ENCODE results near the gene PLGRKT. TPM values are rescaled to one million over a fixed set of nuclear protein-coding genes. Genes with fewer than 3 reads are reported as not detected.

PLGRKT gene
- total RNA-seq, 1 experiment from 2014 or later, result 19.2 TPM

DNA sequence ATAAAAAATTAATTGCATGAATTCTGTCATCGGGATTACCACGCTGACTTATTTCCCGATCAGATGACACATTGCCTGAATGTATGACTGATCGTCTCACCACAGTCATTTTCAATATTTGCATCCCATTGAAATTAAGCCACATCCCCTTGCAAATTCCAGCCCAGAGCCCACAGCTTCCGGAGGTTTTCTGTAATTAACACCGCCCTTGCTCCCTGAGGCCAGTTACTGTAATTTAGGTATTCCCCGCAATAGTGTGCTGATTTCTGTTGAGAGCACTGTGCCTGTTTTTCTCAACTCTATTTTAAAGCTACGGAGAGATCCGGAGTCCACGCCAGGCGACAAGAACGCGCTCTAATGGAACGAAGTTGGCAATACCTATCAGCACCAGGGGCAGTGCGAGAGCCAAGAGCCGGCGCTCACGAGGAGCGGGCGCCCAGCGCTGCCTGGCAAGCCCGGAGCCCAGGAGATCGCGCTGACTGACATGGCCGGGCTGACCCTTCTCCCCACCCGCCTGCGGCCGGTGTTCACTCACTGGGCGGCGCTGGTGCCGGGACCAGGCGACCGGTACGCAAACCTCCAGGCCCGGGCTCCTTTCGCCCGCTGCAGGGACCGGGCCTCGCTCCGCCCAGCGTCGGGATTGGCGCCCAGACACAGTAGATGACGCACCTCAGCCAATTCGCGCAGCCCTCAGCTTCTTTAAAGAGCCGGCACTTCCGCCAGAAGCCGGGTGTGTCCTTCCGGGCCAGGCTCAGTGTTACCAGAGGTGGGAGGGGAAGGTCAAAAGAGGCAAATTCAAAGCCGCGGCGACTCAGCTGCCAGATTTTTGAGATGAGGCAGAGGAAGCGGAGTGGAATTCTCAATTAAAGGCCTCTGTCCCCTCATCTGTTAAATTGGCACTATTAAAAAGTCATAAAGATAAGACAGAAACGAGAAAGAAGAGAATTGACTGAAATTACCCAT lies at the start of gene PLGRKT (continued):
- TF ChIP-seq, protein P1, sequence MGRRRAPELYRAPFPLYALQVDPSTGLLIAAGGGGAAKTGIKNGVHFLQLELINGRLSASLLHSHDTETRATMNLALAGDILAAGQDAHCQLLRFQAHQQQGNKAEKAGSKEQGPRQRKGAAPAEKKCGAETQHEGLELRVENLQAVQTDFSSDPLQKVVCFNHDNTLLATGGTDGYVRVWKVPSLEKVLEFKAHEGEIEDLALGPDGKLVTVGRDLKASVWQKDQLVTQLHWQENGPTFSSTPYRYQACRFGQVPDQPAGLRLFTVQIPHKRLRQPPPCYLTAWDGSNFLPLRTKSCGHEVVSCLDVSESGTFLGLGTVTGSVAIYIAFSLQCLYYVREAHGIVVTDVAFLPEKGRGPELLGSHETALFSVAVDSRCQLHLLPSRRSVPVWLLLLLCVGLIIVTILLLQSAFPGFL (CRISPR knock-in tag; IDR thresholded peaks at IDR 0.05; ENCODE audit: borderline replicate concordance), result no peak
- no peak for TF ChIP-seq MXD4 (CRISPR knock-in tag; IDR thresholded peaks at IDR 0.05; ENCODE audit: borderline replicate concordance)
- no peak for TF ChIP-seq ZNF416 (CRISPR knock-in tag; IDR thresholded peaks at IDR 0.05)
- no peak for TF ChIP-seq SMAD3 (CRISPR knock-in tag; IDR thresholded peaks at IDR 0.05; ENCODE audit: borderline replicate concordance)
- TF ChIP-seq, protein P2, sequence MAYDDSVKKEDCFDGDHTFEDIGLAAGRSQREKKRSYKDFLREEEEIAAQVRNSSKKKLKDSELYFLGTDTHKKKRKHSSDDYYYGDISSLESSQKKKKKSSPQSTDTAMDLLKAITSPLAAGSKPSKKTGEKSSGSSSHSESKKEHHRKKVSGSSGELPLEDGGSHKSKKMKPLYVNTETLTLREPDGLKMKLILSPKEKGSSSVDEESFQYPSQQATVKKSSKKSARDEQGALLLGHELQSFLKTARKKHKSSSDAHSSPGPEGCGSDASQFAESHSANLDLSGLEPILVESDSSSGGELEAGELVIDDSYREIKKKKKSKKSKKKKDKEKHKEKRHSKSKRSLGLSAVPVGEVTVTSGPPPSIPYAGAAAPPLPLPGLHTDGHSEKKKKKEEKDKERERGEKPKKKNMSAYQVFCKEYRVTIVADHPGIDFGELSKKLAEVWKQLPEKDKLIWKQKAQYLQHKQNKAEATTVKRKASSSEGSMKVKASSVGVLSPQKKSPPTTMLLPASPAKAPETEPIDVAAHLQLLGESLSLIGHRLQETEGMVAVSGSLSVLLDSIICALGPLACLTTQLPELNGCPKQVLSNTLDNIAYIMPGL (CRISPR knock-in tag; IDR thresholded peaks at IDR 0.05), result peak; percentile 63; the same call in 1 of the 2 replicates
- TF ChIP-seq PRRX2 (CRISPR knock-in tag; IDR thresholded peaks at IDR 0.05), result no peak
- no peak for TF ChIP-seq JUN (CRISPR knock-in tag; IDR thresholded peaks at IDR 0.05)
- TF ChIP-seq, protein P3, sequence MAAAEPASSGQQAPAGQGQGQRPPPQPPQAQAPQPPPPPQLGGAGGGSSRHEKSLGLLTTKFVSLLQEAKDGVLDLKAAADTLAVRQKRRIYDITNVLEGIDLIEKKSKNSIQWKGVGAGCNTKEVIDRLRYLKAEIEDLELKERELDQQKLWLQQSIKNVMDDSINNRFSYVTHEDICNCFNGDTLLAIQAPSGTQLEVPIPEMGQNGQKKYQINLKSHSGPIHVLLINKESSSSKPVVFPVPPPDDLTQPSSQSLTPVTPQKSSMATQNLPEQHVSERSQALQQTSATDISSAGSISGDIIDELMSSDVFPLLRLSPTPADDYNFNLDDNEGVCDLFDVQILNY (CRISPR knock-in tag; IDR thresholded peaks at IDR 0.05), result peak; percentile 44; the same call in 1 of the 2 replicates
- no peak for TF ChIP-seq CBFB (CRISPR knock-in tag; IDR thresholded peaks at IDR 0.05; ENCODE audit: low read depth)
- TF ChIP-seq, protein P4, sequence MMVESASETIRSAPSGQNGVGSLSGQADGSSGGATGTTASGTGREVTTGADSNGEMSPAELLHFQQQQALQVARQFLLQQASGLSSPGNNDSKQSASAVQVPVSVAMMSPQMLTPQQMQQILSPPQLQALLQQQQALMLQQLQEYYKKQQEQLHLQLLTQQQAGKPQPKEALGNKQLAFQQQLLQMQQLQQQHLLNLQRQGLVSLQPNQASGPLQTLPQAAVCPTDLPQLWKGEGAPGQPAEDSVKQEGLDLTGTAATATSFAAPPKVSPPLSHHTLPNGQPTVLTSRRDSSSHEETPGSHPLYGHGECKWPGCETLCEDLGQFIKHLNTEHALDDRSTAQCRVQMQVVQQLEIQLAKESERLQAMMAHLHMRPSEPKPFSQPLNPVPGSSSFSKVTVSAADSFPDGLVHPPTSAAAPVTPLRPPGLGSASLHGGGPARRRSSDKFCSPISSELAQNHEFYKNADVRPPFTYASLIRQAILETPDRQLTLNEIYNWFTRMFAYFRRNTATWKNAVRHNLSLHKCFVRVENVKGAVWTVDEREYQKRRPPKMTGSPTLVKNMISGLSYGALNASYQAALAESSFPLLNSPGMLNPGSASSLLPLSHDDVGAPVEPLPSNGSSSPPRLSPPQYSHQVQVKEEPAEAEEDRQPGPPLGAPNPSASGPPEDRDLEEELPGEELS (CRISPR knock-in tag; IDR thresholded peaks at IDR 0.05), result no peak
- no peak for TF ChIP-seq TP53 (CRISPR knock-in tag; IDR thresholded peaks at IDR 0.05)
- no peak for TF ChIP-seq GTF2I (CRISPR knock-in tag; conservative IDR thresholded peaks at IDR 0.05)
- TF ChIP-seq, protein P5, sequence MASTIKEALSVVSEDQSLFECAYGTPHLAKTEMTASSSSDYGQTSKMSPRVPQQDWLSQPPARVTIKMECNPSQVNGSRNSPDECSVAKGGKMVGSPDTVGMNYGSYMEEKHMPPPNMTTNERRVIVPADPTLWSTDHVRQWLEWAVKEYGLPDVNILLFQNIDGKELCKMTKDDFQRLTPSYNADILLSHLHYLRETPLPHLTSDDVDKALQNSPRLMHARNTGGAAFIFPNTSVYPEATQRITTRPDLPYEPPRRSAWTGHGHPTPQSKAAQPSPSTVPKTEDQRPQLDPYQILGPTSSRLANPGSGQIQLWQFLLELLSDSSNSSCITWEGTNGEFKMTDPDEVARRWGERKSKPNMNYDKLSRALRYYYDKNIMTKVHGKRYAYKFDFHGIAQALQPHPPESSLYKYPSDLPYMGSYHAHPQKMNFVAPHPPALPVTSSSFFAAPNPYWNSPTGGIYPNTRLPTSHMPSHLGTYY (CRISPR knock-in tag; IDR thresholded peaks at IDR 0.05), result no peak
- no peak for TF ChIP-seq TCF7 (CRISPR knock-in tag; IDR thresholded peaks at IDR 0.05; ENCODE audit: low read depth)
- no peak for TF ChIP-seq CREB1 (CRISPR knock-in tag; IDR thresholded peaks at IDR 0.05)
- TF ChIP-seq, protein P6, sequence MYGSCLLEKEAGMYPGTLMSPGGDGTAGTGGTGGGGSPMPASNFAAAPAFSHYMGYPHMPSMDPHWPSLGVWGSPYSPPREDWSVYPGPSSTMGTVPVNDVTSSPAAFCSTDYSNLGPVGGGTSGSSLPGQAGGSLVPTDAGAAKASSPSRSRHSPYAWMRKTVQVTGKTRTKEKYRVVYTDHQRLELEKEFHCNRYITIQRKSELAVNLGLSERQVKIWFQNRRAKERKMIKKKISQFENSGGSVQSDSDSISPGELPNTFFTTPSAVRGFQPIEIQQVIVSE (CRISPR knock-in tag; IDR thresholded peaks at IDR 0.05; ENCODE audit: borderline replicate concordance), result no peak
- no peak for TF ChIP-seq NFATC4 (CRISPR knock-in tag; IDR thresholded peaks at IDR 0.05)
- no peak for TF ChIP-seq NR3C1 (CRISPR knock-in tag; conservative IDR thresholded peaks at IDR 0.05; ENCODE audit: low read depth)
- TF ChIP-seq ZNF138 (CRISPR knock-in tag; conservative IDR thresholded peaks at IDR 0.05), result no peak
- no peak for TF ChIP-seq RORB (CRISPR knock-in tag; IDR thresholded peaks at IDR 0.05)
- TF ChIP-seq, protein P7, sequence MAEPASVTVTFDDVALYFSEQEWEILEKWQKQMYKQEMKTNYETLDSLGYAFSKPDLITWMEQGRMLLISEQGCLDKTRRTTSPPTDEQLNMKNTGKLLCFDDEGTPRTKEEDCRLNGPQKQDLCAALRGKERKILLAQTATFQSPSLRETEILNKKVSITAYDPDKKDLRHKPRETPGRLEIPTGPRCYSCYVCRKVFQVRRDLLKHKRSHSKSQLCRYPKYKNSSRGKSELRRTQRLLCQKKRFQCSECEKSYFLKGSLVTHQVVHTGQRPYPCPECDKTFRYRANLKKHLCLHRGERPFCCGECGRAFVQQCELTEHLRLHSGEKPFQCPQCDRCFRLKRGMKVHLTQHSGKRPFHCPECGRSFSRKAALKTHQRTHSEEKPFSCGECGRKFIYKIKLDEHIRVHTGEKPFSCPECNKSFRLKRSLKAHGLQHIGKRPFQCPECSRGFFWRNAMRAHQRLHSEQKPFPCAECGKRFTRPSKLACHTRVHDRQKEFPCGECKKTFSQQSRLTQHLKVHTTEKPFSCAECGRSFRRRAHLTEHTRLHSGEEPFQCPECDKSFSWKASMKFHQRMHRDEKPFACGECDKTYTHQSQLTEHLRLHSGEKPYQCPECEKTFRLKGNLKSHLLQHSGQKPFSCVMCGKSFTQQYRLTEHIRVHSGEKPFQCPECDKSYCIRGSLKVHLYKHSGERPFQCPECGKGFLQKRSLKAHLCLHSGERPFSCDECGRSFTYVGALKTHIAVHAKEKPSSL (CRISPR knock-in tag; conservative IDR thresholded peaks at IDR 0.05), result no peak
- TF ChIP-seq NFYB (CRISPR knock-in tag; conservative IDR thresholded peaks at IDR 0.05; ENCODE audit: low read depth), result peak; percentile 65; the same call in 1 of the 2 replicates
- TF ChIP-seq, protein P8, sequence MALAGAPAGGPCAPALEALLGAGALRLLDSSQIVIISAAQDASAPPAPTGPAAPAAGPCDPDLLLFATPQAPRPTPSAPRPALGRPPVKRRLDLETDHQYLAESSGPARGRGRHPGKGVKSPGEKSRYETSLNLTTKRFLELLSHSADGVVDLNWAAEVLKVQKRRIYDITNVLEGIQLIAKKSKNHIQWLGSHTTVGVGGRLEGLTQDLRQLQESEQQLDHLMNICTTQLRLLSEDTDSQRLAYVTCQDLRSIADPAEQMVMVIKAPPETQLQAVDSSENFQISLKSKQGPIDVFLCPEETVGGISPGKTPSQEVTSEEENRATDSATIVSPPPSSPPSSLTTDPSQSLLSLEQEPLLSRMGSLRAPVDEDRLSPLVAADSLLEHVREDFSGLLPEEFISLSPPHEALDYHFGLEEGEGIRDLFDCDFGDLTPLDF (CRISPR knock-in tag; IDR thresholded peaks at IDR 0.05), result no peak
- no peak for TF ChIP-seq ZNF263 (CRISPR knock-in tag; IDR thresholded peaks at IDR 0.05; ENCODE audit: low read depth)
- TF ChIP-seq SOX15 (CRISPR knock-in tag; IDR thresholded peaks at IDR 0.05), result no peak
- no peak for TF ChIP-seq RELA (CRISPR knock-in tag; IDR thresholded peaks at IDR 0.05; ENCODE audit: borderline replicate concordance)
